AML-193 (cell line): ENCODE data around the gene NDST1.
A peak's percentile ranks its signal among the peaks of the same experiment; 100 is the strongest.

ENCODE experiments used
- DNase-seq, 2 experiments: peaks; one replicate each; lab custom pipeline; 2025; lab: John Stamatoyannopoulos, UW

NDST1 gene

GRCh38 chr5:150489360-150490295 lies 18.3 kb upstream of the NDST1 start:
- DNase-seq: no peak

GRCh38 chr5:150490296-150490669 lies 17.6 kb upstream of the NDST1 start:
- no peak for DNase-seq

- DNase-seq: peak; percentile 14 to 35
Measured at GRCh38 chr5:150490754-150491153, 17.2 kb upstream of the NDST1 start.

GRCh38 chr5:150491876-150492275 lies 16.1 kb upstream of the NDST1 start:
- no peak for DNase-seq

- DNase-seq: no peak
Measured at GRCh38 chr5:150492621-150493020, 15.3 kb upstream of the NDST1 start.

GRCh38 chr5:150496098-150496497 lies 11.8 kb upstream of the NDST1 start:
- no peak for DNase-seq

- no peak for DNase-seq
Measured at GRCh38 chr5:150496534-150496933, 11.4 kb upstream of the NDST1 start.

GRCh38 chr5:150497274-150497988 lies 10.5 kb upstream of the NDST1 start:
- DNase-seq: no peak

GRCh38 chr5:150497989-150498317 lies 10.0 kb upstream of the NDST1 start:
- no peak for DNase-seq

GRCh38 chr5:150498501-150498900 lies 9.4 kb upstream of the NDST1 start:
- no peak for DNase-seq

GRCh38 chr5:150498971-150499370 lies 9.0 kb upstream of the NDST1 start:
- no peak for DNase-seq

GRCh38 chr5:150499437-150499956 lies 8.4 kb upstream of the NDST1 start:
- DNase-seq: no peak

GRCh38 chr5:150500328-150500841 lies 7.5 kb upstream of the NDST1 start:
- no peak for DNase-seq

- no peak for DNase-seq
Measured at GRCh38 chr5:150500905-150501304, 7.0 kb upstream of the NDST1 start.

GRCh38 chr5:150502106-150502505 lies 5.8 kb upstream of the NDST1 start:
- DNase-seq: no peak

GRCh38 chr5:150502847-150503246 lies 5.1 kb upstream of the NDST1 start:
- no peak for DNase-seq

- no peak for DNase-seq
Measured at GRCh38 chr5:150503386-150503785, 4.5 kb upstream of the NDST1 start.

- DNase-seq: no peak
Measured at GRCh38 chr5:150503977-150504620, 3.8 kb upstream of the NDST1 start.

GRCh38 chr5:150505041-150505511 lies 2.9 kb upstream of the NDST1 start:
- no peak for DNase-seq

GRCh38 chr5:150505816-150506215 lies 2.1 kb upstream of the NDST1 start:
- DNase-seq: no peak

- DNase-seq: no peak
Measured at GRCh38 chr5:150506571-150507473, 1.1 kb upstream of the NDST1 start.
